Measurements from ENCODE around the gene FOXE1. TPM values are rescaled to one million over a fixed set of nuclear protein-coding genes. Genes with fewer than 3 reads are reported as not detected.

Gene FOXE1
- total RNA-seq, 3 donors from 2014 or later = not detected

- no peak overlapping the region for H3K4me3 ChIP-seq
- no peak for TF ChIP-seq CTCF (IDR thresholded peaks at IDR 0.05)
- H3K9me3 ChIP-seq = no peaks in the 10 kb centered on the region
- no peaks in the 10 kb centered on the region for H3K4me1 ChIP-seq (ENCODE audit: low read depth)
- no peak for ATAC-seq
- intact Hi-C loops (cut with DNase I, micrococcal nuclease) = no loop called here
- no peaks in the 10 kb centered on the region for H3K36me3 ChIP-seq (ENCODE audit: low read depth)
- DNase-seq = no peak
Observed at GRCh38 chr9:97842960-97843359, 10.1 kb upstream of the FOXE1 start.

GRCh38 chr9:97845130-97845529 lies 7.9 kb upstream of the FOXE1 start:
- no peak for TF ChIP-seq CTCF (IDR thresholded peaks at IDR 0.05)
- intact Hi-C loops (cut with DNase I, micrococcal nuclease) = no loop called here
- peaks cover 8% of the 10 kb centered on the region for H3K4me1 ChIP-seq (ENCODE audit: low read depth)
- DNase-seq = no peak
- no peaks in the 10 kb centered on the region for H3K9me3 ChIP-seq
- no peak overlapping the region for H3K4me3 ChIP-seq
- no peak for ATAC-seq
- no peaks in the 10 kb centered on the region for H3K36me3 ChIP-seq (ENCODE audit: low read depth)

- no peak overlapping the region for H3K4me3 ChIP-seq
- intact Hi-C loops (cut with DNase I, micrococcal nuclease) = no loop called here
- no peaks in the 10 kb centered on the region for H3K9me3 ChIP-seq
- DNase-seq (no peak), ATAC-seq (no peak)
- peaks cover 8% of the 10 kb centered on the region for H3K4me1 ChIP-seq (ENCODE audit: low read depth)
- no peak for TF ChIP-seq CTCF (IDR thresholded peaks at IDR 0.05)
- no peaks in the 10 kb centered on the region for H3K36me3 ChIP-seq (ENCODE audit: low read depth)
Observed at GRCh38 chr9:97845763-97846162, 7.3 kb upstream of the FOXE1 start.

- Histone ChIP-seq H3K4me1 (ENCODE audit: low read depth) (peaks cover 8% of the 10 kb centered on the region), H3K4me3 (no peak overlapping the region), H3K36me3 (ENCODE audit: low read depth) (no peaks in the 10 kb centered on the region), H3K9me3 (no peaks in the 10 kb centered on the region)
- DNase-seq (no peak), ATAC-seq (no peak)
- TF ChIP-seq CTCF (IDR thresholded peaks at IDR 0.05) = no peak
- intact Hi-C loops (cut with DNase I, micrococcal nuclease) = no loop called here
Observed at GRCh38 chr9:97846347-97846746, 6.7 kb upstream of the FOXE1 start.

GRCh38 chr9:97847474-97848214 lies 5.4 kb upstream of the FOXE1 start:
- H3K4me3 ChIP-seq = no peak overlapping the region
- ATAC-seq (no peak), DNase-seq (no peak)
- no peaks in the 10 kb centered on the region for H3K9me3 ChIP-seq
- TF ChIP-seq CTCF (IDR thresholded peaks at IDR 0.05) = no peak
- intact Hi-C loops (cut with DNase I, micrococcal nuclease) = no loop called here
- peaks cover 8% of the 10 kb centered on the region for H3K4me1 ChIP-seq (ENCODE audit: low read depth)
- H3K36me3 ChIP-seq (ENCODE audit: low read depth) = no peaks in the 10 kb centered on the region

- DNase-seq (no peak), ATAC-seq (no peak)
- Histone ChIP-seq H3K4me3 (no peak overlapping the region), H3K36me3 (ENCODE audit: low read depth) (no peaks in the 10 kb centered on the region), H3K9me3 (no peaks in the 10 kb centered on the region), H3K4me1 (ENCODE audit: low read depth) (peaks cover 13% of the 10 kb centered on the region)
- intact Hi-C loops (cut with DNase I, micrococcal nuclease) = no loop called here
- no peak for TF ChIP-seq CTCF (IDR thresholded peaks at IDR 0.05)
Observed at GRCh38 chr9:97848215-97848479, 4.9 kb upstream of the FOXE1 start.

Data from mucosa of descending colon (tissue), 3 donors.